Measurements from ENCODE around the gene SPAG4. TPM values are rescaled to one million over a fixed set of nuclear protein-coding genes. Genes with fewer than 3 reads are reported as not detected.

The SPAG4 gene
- total RNA-seq, 1 donor from 2014 or later: 2.3 TPM

DNA sequence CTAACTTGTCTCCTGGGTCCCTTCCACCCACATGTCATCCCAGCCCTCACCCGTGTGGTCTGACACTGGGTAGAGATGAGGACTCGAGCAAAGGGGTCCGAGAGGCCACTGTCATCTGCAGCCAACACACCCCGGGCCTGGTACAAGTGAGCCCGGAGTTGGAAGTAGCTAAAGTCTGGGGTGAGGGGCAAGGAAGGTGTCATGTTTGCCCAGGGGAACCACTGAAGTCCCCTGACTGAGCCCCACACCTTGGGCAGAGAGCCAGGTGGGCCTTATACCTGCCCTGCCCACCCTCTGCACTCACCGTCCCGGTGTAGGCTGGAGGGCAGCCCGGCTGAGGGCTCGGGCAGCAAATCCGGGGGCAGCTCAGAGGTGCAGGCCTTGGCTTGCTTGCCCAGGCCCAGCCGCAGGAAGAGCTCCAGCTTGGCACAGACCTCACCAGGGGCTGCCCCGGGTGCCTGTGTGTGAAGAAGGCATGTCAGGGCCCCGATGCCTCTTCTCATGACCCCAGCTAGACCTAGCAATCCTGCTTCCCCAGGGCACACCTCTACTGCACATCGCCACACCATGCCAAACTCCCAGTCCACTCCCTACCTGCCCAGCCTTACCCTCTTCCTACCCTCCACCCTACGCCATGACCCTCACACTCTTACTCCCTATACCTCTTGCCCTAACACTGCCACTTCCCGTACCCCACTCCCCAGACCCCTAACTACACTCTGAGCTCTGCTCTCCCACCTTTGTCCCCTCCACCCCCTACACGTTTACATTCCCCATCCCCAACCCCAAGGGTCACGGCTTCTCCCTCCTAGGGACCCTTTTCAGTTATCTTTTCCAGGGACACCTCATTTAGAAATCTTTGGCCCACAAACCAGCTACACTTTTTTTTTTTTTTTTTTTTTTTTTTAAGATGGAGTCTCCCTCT, 31.7 kb upstream of the SPAG4 start:
- Mint-ChIP-seq H3K27ac (ENCODE audit: unreplicated experiment) (no peak overlapping the region), H3K36me3 (ENCODE audit: low read depth) (no peaks in the 10 kb centered on the region), H3K4me3 (no peak overlapping the region), H3K27me3 (ENCODE audit: low read depth) (no peaks in the 10 kb centered on the region), H3K4me1 (no peaks in the 10 kb centered on the region), H3K9me3 (no peaks in the 10 kb centered on the region)
- no peak for DNase-seq (ENCODE audit: low read depth, low spot score)
- no peak for TF ChIP-seq CTCF (conservative IDR thresholded peaks at IDR 0.05)

- DNase-seq (ENCODE audit: low read depth, low spot score): no peak
- Mint-ChIP-seq H3K27me3 (ENCODE audit: low read depth) (no peaks in the 10 kb centered on the region), H3K9me3 (no peaks in the 10 kb centered on the region), H3K4me1 (no peaks in the 10 kb centered on the region), H3K27ac (ENCODE audit: unreplicated experiment) (no peak overlapping the region), H3K4me3 (no peak overlapping the region), H3K36me3 (ENCODE audit: low read depth) (no peaks in the 10 kb centered on the region)
- TF ChIP-seq CTCF (conservative IDR thresholded peaks at IDR 0.05): no peak
Measured at GRCh38 chr20:35586751-35587425, 28.7 kb upstream of the SPAG4 start.

DNA sequence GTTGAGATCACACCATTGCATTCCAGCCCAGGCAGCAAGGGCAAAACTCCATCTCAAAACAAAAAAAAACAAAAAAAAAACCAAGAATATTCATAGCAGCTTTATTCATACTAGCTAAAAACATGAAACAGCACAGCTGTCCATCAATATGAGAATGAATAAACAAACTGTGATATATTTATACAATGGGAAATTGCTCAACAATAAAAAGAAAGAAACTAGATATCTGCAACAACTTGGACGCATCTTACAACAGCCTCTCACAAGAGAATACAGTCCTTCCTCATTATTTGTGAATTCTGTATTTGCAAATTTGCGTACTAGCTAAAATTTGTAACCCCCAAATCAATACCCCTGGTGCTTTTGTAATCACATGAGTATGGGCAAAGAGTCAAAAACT, 28.2 kb upstream of the SPAG4 start:
- Mint-ChIP-seq H3K4me3 (no peak overlapping the region), H3K4me1 (no peaks in the 10 kb centered on the region), H3K36me3 (ENCODE audit: low read depth) (no peaks in the 10 kb centered on the region), H3K27me3 (ENCODE audit: low read depth) (no peaks in the 10 kb centered on the region), H3K27ac (ENCODE audit: unreplicated experiment) (no peak overlapping the region), H3K9me3 (no peaks in the 10 kb centered on the region)
- no peak for TF ChIP-seq CTCF (conservative IDR thresholded peaks at IDR 0.05)
- DNase-seq (ENCODE audit: low read depth, low spot score): no peak

GRCh38 chr20:35588397-35588796, 27.2 kb upstream of the SPAG4 start:
- TF ChIP-seq CTCF (conservative IDR thresholded peaks at IDR 0.05): no peak
- no peaks in the 10 kb centered on the region for H3K27me3 Mint-ChIP-seq (ENCODE audit: low read depth)
- H3K4me3 Mint-ChIP-seq: no peak overlapping the region
- H3K27ac Mint-ChIP-seq (ENCODE audit: unreplicated experiment): no peak overlapping the region
- H3K9me3 Mint-ChIP-seq: no peaks in the 10 kb centered on the region
- H3K36me3 Mint-ChIP-seq (ENCODE audit: low read depth): no peaks in the 10 kb centered on the region
- DNase-seq (ENCODE audit: low read depth, low spot score): no peak
- H3K4me1 Mint-ChIP-seq: no peaks in the 10 kb centered on the region

DNA sequence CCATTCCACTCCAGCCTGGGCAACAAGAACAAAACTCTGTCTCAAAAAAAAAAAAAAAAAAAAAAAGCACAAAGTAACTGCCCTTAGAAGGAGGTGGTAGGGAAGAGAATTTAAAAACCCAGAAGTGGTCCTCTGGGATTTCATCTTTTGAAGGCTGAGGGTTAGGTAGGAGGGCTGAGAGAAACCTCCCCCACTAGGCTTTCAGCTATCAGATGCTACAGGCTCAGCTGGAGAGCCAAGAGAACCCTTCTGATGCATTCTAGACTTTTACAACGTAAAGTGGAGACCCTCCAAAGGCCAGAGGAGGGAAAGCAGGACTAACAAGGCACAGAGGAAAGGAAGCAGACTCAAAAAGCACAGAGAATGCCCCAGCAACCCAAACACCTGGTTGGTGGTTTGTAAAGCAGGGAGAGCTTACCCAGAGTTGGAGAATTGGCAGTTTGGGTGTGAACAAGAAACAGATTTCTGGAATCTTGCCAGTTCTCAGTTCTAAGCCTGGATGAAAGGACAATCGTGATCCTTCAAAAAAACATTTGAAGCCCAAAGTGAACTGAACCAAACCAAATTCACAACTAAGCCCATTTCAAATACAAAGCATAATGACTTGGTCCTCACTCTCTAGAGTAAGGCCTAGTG, 23.2 kb upstream of the SPAG4 start:
- no peak for TF ChIP-seq CTCF (conservative IDR thresholded peaks at IDR 0.05)
- Mint-ChIP-seq H3K4me1 (no peaks in the 10 kb centered on the region), H3K9me3 (no peaks in the 10 kb centered on the region), H3K27ac (ENCODE audit: unreplicated experiment) (no peak overlapping the region), H3K4me3 (no peak overlapping the region), H3K36me3 (ENCODE audit: low read depth) (no peaks in the 10 kb centered on the region), H3K27me3 (ENCODE audit: low read depth) (peaks cover 15% of the 10 kb centered on the region)
- no peak for DNase-seq (ENCODE audit: low read depth, low spot score)
